Fibroblast of mammary gland (primary cell): ENCODE data around the gene WIPI1.
"Not testable (repeated sequence)": the region's sequence is repeated elsewhere in the genome, so short reads cannot be mapped to it uniquely, and the experiment has no call there.

Experiments used
- DNase-seq: peaks from one replicate; pipeline ENCODE4 v3.0.0-alpha.2; 2010; ENCODE audit warnings: low read depth
- H3K4me3 ChIP-seq: 2 replicates; pipeline ENCODE4 v1.5.1; 2011; ENCODE audit warnings: low read depth, mild to moderate bottlenecking, low read length, moderate library complexity; ENCODE audit not compliant: control insufficient read depth
- TF ChIP-seq, protein P1 (sequence below): conservative IDR thresholded peaks from 2 replicates; pipeline ENCODE4 v1.5.1; 2011; ENCODE audit warnings: low read depth, low read length, inconsistent platforms; ENCODE audit not compliant: control insufficient read depth, insufficient read depth

The WIPI1 gene

DNA sequence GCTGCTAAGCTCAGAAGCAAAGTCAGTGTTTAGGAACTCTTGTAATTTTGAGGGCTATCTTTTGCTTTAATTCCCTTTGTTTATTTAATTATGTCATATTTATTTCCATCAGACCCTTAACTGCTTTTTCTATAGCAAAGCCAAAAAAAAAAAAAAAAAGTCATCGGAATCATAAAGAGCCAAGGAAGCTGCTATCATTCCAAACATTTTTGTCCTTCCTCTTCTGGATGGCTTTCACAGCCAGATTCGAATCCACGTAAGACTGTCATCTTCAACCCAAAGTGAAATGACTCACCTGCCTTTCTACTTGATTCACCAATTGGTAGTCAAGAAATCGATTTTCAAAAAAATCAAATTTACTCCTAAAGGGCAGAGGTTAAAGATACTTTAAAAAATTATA, 38.4 kb downstream of the WIPI1 start:
- no peak for DNase-seq
- H3K4me3 ChIP-seq = no peak overlapping the region
- TF ChIP-seq, protein P1, sequence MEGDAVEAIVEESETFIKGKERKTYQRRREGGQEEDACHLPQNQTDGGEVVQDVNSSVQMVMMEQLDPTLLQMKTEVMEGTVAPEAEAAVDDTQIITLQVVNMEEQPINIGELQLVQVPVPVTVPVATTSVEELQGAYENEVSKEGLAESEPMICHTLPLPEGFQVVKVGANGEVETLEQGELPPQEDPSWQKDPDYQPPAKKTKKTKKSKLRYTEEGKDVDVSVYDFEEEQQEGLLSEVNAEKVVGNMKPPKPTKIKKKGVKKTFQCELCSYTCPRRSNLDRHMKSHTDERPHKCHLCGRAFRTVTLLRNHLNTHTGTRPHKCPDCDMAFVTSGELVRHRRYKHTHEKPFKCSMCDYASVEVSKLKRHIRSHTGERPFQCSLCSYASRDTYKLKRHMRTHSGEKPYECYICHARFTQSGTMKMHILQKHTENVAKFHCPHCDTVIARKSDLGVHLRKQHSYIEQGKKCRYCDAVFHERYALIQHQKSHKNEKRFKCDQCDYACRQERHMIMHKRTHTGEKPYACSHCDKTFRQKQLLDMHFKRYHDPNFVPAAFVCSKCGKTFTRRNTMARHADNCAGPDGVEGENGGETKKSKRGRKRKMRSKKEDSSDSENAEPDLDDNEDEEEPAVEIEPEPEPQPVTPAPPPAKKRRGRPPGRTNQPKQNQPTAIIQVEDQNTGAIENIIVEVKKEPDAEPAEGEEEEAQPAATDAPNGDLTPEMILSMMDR = no peak

- DNase-seq = no peak
- TF ChIP-seq, protein P1 = no peak
- no peak overlapping the region for H3K4me3 ChIP-seq
Observed at GRCh38 chr17:68417317-68417716, 40.0 kb downstream of the WIPI1 start.

DNA sequence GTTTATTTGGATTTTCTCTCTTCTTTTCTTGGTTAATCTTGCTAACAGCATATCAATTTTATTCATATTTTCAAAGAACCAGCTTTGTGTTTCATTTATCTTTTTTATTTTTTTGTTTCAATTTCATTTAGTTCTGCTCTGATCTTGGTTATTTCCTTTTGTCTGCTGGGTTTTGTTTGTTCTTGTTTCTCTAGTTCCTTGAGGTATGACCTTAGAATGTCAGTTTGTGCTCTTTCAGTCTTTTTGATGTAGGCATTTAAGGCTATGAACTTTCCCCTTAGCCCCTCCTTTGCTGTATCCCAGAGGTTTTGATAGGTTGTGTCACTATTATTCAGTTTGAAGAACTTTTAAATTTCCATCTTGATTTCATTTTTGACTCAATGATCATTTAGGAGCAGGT, 42.4 kb downstream of the WIPI1 start:
- H3K4me3 ChIP-seq, DNase-seq: not testable (repeated sequence)

DNA sequence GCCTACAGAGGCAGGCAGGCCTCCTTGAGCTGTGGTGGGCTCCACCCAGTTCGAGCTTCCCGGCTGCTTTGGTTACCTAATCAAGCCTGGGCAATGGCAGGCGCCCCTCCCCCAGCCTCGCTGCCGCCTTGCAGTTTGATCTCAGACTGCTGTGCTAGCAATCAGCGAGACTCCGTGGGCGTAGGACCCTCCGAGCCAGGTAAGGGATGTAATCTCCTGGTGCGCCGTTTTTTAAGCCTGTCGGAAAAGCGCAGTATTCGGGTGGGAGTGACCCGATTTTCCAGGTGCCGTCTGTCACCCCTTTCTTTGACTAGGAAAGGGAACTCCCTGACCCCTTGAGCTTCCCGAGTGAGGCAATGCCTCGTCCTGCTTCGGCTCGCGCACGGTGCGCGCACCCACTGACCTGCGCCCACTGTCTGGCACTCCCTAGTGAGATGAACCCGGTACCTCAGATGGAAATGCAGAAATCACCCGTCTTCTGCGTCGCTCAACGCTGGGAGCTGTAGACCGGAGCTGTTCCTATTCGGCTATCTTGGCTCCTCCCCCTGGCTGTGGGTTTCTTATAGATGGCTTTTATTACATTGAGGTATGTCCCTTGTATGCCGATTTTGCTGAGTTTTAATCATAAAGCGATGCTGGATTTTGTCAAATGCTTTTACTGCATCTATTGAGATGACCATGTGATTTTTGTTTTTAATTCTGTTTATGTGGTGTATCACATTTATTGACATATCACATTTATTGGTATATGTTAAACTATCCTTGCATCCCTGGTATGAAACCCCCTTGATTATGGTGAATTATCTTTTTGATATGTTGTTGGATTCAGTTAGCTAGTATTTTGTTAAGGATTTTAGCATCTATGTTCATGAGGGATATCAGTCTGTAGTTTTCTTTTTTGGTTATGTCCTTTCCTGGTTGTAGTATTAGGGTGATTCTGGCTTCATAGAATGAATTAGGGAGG, 43.4 kb downstream of the WIPI1 start:
- H3K4me3 ChIP-seq = peak overlapping the region; percentile 12
- peak; percentile 16 for DNase-seq

GRCh38 chr17:68407656-68408055, 49.6 kb downstream of the WIPI1 start:
- not testable (repeated sequence) for H3K4me3 ChIP-seq, DNase-seq

DNA sequence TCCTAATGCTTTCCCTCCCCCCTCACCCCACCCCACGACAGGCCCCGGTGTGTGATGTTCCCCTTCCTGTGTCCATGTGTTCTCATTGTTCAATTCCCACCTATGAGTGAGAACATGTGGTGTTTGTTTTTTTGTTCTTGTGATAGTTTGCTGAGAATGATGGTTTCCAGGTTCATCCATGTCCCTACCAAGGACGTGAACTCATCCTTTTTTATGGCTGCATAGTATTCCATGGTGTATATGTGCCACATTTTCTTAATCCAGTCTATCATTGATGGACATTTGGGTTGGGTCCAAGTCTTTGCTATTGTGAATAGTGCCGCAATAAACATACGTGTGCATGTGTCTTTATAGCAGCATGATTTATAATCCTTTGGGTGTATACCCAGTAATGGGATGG, 53.5 kb downstream of the WIPI1 start:
- not testable (repeated sequence) for H3K4me3 ChIP-seq, DNase-seq

DNA sequence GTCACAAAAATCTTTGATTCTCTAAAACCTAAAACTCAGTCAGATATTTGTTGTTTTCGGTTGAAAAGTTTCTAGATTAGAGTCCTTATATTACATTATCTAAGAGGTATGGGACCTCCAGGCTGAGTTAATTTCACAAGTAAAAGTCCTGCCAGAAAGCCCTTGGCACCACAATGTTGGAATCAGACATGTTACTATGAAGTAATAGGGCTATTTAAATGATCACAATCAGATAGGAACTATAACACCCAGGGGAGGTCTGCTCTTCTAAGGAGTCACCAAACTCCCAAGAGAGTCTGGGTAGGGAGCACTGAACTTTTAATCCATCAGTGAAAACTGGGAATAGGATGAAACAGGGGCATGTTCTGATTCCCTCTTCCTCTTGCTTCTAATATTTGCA, 54.2 kb downstream of the WIPI1 start:
- DNase-seq = no peak
- TF ChIP-seq, protein P1 = no peak
- H3K4me3 ChIP-seq = no peak overlapping the region

DNA sequence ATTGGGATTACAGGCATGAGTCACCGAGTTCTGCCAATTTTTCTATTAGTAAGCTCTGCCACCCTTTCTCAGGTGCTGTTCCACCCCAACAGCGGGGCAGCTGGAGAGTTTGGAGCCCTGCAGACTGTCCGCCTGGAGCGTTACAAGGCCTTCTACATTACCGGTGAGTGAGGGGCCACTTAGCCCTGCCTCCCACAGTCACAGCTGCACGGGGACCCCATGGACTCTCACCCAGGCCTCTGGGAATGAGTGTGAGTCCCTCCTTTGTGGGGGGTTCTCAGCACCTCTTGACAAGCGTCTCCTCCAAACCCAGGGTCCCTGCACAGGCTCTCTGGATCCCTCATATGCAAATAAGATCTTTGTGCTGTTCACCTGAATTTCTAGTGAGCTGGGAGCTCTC, 56.0 kb downstream of the WIPI1 start:
- TF ChIP-seq, protein P1 = no peak
- DNase-seq = no peak
- no peak overlapping the region for H3K4me3 ChIP-seq

DNA sequence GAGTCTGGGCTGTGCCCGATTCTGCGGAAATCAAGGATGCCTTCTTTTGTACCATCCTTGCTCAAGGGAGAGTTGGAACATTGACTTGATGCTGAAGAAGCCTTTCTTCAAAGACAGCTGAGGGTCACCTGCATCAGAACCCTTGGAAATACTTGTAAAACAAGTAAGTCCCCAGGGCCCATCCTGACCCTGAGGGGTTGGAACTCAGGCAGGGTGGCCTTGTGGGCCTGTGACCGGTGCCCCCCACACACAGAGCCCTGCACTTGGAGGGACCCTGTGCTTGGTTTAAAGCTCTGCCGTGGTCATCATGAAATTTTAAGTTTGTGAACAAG, 56.9 kb downstream of the WIPI1 start:
- DNase-seq = no peak
- TF ChIP-seq, protein P1 = no peak
- no peak overlapping the region for H3K4me3 ChIP-seq
